Lung microvascular endothelial cell (primary cell): ENCODE results near the gene ENOX1. TPM values are rescaled to one million over a fixed set of nuclear protein-coding genes. Genes with fewer than 3 reads are reported as not detected.
A peak's percentile ranks its signal among the peaks of the same experiment; 100 is the strongest.

Experiments used
- DNase-seq, 2 donors: peaks; one replicate each; pipeline versions ENCODE4 v3.0.0 to v3.0.0-alpha.2; 2010; ENCODE audit warnings: low read depth in 2 of 2
- total RNA-seq: library from RNA; depleted of rRNA; stranded (reverse); fragments of >200 nt; gene quantifications from 2 replicates; pipeline ENCODE4 v1.2.1, GENCODE V29; 2014

ENOX1 gene
- total RNA-seq, 1 donor from 2014 or later = under 0.01 TPM

- no peak for DNase-seq
Measured at GRCh38 chr13:43675577-43675976, 111.2 kb downstream of the ENOX1 start.

GRCh38 chr13:43669964-43670363 lies 116.8 kb downstream of the ENOX1 start:
- no peak for DNase-seq

- no peak for DNase-seq
Measured at GRCh38 chr13:43669101-43669500, 117.7 kb downstream of the ENOX1 start.

GRCh38 chr13:43666403-43666802 lies 120.4 kb downstream of the ENOX1 start:
- DNase-seq = no peak

GRCh38 chr13:43665388-43665787 lies 121.4 kb downstream of the ENOX1 start:
- DNase-seq = no peak

GRCh38 chr13:43664700-43665191 lies 122.0 kb downstream of the ENOX1 start:
- peak; percentile 58 to 67 for DNase-seq

- peak in 1 of 2 donors; percentile 20 for DNase-seq
Measured at GRCh38 chr13:43663474-43664090, 123.2 kb downstream of the ENOX1 start.

GRCh38 chr13:43662976-43663375 lies 123.8 kb downstream of the ENOX1 start:
- DNase-seq = no peak

GRCh38 chr13:43661161-43661830 lies 125.5 kb downstream of the ENOX1 start:
- DNase-seq = no peak

GRCh38 chr13:43657485-43657884 lies 129.3 kb downstream of the ENOX1 start:
- no peak for DNase-seq

- DNase-seq = no peak
Measured at GRCh38 chr13:43653980-43654379, 132.8 kb downstream of the ENOX1 start.

GRCh38 chr13:43653395-43653794 lies 133.4 kb downstream of the ENOX1 start:
- DNase-seq = no peak

GRCh38 chr13:43652760-43653159 lies 134.0 kb downstream of the ENOX1 start:
- no peak for DNase-seq

- DNase-seq = no peak
Measured at GRCh38 chr13:43650882-43651281, 135.9 kb downstream of the ENOX1 start.

GRCh38 chr13:43648733-43649132 lies 138.0 kb downstream of the ENOX1 start:
- no peak for DNase-seq

GRCh38 chr13:43647471-43647870 lies 139.3 kb downstream of the ENOX1 start:
- no peak for DNase-seq

GRCh38 chr13:43640476-43640875 lies 146.3 kb downstream of the ENOX1 start:
- DNase-seq = no peak

GRCh38 chr13:43631106-43631505 lies 155.7 kb downstream of the ENOX1 start:
- peak in 1 of 2 donors; percentile 9 for DNase-seq

GRCh38 chr13:43629691-43630480 lies 156.9 kb downstream of the ENOX1 start:
- no peak for DNase-seq

- no peak for DNase-seq
Measured at GRCh38 chr13:43626994-43627393, 159.8 kb downstream of the ENOX1 start.

GRCh38 chr13:43614063-43614462 lies 172.7 kb downstream of the ENOX1 start:
- no peak for DNase-seq
